Head of caudate nucleus (tissue), 42 donors: Measurements from ENCODE around the gene MYRIP.
"Not testable (repeated sequence)": the region's sequence is repeated elsewhere in the genome, so short reads cannot be mapped to it uniquely, and the experiment has no call there.

Experiments
- DNase-seq, 42 donors: peaks; one replicate each; pipeline versions ENCODE4 v3.0.0 to v3.0.0-alpha.2; 2020 to 2021; ENCODE audit warnings: mixed read lengths in 7 of 42
- intact Hi-C: fragments of 100-400 bp; cut with DNase I; formaldehyde crosslinking; loops from one replicate; pipeline ENCODE4 v1.15.0; 2022

Gene MYRIP

DNA sequence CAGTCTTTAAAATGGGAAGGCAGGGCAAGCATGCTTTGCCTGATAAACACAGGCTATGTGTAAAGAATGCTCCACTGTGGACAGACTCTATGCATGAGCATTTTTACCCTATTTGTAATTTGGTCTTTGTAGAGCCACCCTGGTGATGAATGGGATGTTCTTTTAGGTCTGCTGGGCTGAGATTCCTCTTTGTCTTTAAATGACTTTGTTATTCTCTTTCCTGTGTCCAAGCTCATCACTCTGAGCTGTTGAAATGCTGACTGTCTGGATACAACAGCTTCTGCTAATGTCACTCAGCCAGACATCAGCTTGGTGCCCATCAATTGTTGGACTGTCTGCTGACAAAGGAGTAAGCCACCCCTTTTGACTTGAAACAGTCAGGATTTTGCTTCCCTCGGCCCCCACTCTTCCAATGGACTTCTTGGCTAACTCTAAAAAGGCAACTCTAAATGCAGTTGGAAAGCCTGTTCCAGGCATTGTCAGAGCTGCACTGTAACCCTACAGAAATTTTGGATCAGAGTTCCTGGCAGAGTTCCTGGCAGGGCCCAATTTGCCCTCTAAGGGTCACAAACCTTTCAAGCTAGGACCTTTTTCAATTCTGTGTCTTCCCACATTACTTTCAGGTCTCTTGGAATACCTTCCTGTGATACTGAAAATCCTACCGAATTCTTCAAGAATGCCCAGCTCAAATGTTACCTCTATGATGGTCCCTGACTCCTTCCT, 459.6 kb downstream of the MYRIP start:
- DNase-seq = peak in 19 of 42 donors; percentile 2 to 60 (median 22)
- intact Hi-C loops = no loop called here

DNA sequence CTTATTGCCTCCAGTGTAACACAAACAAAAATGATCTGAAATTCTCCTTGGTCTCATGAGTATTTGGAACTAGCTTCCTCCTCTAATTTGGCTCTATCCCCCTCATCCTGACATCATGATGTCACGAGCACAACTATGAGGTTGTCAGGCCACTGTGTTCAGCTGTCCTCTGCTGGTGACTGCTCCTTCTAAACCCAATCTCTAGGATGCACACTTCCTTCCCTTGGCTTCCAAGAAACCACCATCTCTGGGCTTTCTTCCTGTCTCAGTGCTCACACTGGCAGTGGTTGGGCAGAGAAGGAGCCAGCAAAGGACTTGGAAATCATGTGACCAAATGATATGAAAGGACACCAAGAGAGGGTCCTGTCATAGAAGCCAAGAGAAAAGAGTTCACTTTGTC, 469.4 kb downstream of the MYRIP start:
- intact Hi-C loops = no loop called here
- no peak for DNase-seq

DNA sequence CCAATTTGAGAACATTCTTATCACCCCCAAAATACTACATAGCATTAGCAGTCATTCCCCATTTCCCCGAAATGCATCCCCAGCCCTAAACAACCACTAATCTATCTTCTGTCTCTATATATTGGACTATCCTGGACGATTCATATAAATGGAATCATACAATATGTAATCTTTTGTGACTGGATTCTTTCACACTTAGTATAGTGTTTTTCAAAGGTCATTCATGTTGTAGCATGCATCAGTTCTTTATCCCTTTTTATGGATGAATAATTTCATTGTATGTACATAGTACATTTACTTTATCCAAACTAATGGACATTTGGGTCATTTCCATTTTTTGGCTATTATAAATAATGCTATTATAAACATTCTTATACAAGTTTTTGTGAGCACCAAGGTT, 472.6 kb downstream of the MYRIP start:
- DNase-seq = no peak
- intact Hi-C loops = no loop called here

DNA sequence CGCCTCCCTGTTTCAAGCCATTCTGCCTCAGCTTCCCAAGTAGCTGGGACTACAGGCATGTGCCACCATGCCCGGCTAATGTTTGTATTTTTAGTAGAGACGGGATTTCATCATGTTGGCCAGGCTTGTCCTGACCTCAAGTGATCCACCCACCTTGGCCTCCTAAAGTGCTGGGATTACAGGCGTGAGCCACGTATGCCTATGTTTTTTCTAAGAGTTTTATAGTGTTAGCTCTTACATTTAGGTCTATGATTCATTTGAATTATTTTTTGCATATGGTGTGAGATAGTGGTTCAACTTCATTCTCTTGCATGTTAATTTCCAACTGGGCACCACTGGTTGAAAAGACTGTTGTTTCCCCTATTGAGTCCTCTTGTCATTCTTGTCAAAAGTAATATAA, 473.6 kb downstream of the MYRIP start:
- DNase-seq, intact Hi-C loops: not testable (repeated sequence)

DNA sequence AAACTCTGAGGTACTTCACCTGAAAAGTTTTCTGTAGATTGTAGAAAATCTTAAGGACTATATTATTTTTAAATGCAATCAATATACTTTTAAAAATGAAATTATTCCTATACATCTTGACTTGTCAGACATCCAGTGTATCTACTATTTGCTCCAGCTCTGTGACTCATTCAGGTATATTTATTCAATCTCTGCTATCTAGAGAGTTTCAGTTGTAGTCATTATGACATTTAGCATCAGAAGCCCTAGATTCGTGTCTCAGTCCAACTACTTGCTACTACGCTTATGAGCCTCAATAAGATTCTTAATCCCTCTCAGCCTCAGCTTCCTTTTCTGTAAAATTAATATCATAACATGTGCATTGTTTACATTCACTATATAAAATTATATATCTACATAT, 477.8 kb downstream of the MYRIP start:
- intact Hi-C loops = no loop called here
- DNase-seq = no peak

DNA sequence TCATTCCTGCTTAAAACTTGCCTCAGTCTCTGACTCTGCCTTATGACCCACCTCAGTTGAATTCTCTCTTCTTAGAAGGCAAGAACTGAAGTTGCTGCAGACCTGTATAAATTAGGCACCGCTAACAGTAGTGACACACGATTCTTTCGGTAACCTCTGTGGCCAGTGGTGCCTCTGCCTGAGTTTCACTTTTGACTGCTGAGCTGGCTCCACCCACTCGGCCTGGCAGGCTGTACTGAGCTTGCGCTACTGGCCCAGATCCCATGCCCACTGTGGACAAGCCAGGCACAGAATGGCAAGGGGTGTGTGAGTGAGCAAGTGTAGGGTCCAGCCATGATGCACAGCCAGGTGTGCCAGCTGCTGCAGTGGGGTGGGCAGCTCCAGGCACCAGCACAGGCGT, 481.0 kb downstream of the MYRIP start:
- no peak for DNase-seq
- intact Hi-C loops = no loop called here

DNA sequence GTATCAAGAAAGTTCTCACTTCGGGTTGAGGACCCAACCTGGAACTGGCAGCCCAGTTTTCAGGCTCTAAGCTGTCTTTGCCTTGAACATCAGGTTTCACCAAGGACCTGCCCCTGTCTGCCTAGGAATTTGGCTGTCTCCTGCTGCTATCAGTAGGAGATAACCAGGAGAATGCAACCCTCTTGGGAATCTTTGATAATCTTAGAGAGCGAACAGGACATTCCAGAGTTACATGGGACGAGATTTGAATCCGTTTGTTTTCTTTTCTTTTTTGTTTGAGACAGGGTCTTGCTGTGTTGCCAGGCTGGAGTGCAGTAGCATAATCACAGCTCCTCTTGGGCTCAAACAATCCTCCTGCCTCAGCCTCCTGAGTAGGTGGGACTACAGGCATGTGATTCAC, 482.1 kb downstream of the MYRIP start:
- intact Hi-C loops = no loop called here
- DNase-seq = no peak

DNA sequence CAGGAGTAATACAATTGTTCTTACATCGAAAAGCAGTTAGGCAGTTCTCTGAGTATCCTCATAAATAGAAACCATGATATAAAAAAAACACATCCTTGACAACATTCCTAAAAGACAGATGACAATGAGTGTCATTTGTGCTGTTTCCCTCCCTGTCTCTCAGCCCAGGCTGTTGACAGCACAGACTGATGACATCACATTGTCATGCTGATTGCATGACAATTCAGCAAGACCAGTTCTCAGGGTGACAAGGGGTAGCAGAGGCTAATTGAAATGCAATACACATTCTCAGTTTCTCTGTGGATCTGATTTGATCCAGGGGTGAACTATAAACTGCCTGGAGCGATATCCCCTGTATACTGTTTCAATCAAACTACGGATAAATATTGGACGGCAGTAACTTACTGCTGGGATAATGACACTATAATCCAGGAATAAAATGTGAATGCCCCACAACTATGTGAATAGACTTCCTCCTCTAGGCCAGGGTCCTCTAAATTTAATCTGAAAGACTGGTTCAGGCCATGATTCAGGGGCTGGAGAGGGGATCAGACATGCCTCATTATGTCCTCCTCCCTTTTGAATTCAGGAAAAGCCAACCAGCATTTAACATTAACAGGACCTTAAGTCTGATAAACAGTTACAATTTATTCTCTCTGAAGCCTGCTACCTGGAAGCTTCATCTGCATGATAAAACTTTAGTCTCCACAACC, 483.4 kb downstream of the MYRIP start:
- intact Hi-C loops = no loop called here
- peak in 28 of 42 donors; percentile 17 to 79 (median 50) for DNase-seq

DNA sequence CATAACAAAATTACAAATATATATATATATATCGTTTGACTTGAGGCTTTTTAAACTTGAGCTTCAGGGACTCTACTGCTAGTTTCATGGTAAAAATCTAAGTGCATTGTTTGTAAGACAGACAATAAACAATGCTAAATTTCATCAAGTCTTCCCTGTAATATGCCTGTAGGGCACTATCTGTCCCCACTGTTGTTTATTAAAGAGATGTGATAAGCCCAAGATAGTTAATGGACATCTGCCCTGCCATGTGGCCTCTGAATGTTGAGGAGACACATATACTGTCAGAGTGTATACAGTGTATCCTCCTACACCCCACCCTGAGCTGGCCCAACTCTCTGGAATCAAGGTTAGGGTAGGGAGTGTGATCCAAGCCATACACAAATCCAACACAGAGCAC, 485.0 kb downstream of the MYRIP start:
- intact Hi-C loops = no loop called here
- no peak for DNase-seq

DNA sequence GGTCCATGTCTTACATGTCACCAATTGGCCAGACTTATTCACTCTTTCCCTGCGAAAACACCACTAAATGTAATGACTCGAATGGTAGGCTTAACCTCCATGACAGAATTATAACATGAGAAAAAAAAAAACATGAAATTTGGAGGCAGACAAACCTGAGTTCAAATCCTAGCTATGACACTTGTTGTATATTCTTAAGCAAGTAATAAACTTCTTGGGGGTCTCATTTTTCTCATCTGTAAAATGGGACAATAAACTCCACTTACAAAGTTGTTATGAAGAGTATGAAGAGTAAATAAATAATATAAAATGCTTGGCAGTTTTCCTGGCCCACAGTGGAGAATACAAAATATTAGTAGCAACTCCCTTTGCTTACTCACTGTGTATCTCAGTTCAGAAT, 488.7 kb downstream of the MYRIP start:
- intact Hi-C loops = no loop called here
- DNase-seq = no peak

DNA sequence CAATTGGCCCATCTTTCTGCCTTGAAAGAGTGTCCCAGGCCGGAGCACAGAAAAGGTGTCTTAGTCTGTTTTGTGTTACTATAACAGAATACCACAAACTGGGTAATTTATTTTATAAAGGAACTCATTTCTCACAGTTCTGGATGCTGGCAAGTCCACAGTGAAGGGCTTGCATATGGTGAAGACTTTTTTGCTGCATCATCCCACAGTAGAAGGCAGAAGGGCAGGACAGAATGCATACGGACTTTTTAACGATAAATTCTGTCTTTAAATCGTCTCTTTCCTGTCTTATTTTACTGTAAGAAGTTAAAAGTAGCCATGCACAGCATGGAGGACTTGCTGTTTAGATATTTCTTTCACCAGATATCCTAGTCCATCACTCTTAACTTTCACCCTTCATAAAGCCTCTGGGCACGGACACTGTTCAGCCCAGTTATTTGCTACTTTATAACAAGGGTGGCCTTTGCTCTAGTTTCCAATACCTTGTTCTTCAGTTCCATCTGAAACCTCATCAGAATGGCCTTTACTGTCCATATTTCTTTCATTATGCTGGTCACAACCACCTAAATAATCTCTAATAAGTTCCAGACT, 489.8 kb downstream of the MYRIP start:
- intact Hi-C loops = no loop called here
- DNase-seq = no peak

DNA sequence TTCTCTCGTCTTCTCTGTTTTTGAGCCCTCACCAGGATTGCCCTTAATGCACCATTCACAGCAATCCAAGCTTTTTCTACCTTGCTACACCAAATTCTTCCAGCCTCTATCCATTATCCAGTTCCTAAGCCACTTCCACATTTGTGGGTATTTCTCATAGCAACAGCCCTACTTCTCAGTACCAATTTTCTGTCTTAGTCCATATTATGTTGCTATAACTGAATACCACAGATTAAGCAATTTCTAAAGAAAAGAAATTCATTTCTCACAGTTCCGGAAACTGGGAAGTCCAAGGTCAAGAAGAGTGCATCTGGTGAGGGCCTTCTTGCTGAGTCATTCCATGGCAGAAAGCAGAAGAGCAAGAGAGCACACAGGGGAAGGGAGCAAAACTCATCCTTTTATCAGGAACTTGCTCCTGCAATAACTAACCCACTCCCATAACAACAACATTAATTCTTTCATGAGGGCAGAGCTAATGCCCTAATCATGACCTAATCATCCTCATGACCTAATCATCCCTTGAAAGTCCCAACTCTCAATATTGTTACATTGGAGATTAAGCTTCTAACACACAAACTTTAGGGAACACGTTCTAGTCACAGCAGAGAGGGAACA, 490.4 kb downstream of the MYRIP start:
- DNase-seq = no peak
- intact Hi-C loops = no loop called here

DNA sequence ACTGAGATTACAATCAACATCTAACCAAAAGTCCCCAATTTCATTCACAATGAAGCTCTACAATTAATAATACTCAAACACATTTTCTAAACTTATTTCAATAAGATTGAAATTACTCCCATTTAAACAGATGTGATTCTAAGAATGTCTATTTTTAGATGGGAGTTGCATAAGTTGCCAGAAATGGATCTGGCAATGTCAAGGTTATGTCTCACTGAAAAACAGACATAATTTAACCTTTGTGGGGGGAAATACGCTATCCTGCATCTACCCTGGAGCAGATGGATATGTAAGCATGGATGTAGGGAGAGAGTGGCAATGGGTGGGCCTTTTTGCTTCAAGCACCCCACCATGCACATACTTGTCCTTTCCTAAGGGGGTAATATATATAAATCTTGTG, 493.4 kb downstream of the MYRIP start:
- intact Hi-C loops = no loop called here
- no peak for DNase-seq

DNA sequence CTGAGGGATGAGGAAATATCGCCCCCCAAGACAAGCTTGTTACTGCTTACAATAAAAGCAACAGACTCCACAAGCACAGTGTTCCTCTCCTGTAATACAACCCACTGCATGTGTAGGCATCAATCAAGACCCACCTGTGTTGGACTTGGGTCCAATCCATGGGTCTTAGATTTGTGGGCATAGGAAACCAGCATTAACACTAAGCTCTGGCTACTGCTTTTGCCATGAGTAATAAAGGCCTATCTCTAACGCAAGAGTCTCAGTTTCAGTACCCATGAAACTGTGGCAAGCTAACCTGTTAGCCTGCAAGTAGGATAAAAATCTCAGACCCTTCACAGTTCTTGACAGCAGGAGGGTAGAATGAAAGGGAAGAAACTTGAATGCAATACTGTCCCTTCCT, 494.9 kb downstream of the MYRIP start:
- intact Hi-C loops = no loop called here
- DNase-seq = no peak

DNA sequence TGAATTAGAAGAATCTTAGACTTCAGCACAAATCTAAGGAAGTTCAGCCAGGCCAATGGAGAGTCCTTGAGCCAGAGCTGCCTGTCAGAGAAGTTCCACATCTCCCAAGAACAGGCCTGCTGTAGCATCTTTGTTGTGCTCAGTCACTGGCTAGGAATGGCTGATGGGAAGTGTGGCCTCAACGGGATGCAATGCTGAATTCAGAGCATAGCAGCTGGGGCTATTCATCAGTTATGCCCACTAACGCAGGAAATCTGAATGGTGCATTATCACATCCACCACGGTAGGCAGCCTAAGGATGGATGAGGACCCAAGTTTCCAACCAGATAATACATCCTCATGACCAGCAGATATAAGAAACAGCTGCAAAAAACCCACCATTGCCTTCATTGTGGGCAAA, 496.9 kb downstream of the MYRIP start:
- DNase-seq = no peak
- intact Hi-C loops = no loop called here

DNA sequence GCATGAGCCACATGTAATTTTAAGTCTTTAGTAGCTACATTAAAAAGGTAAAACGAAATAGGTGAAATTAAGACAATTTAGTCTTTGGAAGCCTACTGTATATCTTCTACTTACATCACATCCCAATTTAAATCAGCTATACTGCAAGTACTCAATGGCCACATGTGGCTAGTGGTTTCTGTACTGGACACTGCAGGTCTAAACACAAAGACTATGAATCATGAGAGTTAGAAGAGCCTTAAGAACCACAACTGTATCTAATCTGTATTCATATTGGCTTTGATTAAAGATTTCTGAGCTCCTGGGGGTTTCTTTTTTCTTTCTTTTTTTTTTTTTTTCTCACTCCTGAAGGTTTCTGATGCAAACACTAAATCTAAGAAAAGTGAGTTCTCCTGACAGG, 497.8 kb downstream of the MYRIP start:
- intact Hi-C loops = no loop called here
- no peak for DNase-seq

DNA sequence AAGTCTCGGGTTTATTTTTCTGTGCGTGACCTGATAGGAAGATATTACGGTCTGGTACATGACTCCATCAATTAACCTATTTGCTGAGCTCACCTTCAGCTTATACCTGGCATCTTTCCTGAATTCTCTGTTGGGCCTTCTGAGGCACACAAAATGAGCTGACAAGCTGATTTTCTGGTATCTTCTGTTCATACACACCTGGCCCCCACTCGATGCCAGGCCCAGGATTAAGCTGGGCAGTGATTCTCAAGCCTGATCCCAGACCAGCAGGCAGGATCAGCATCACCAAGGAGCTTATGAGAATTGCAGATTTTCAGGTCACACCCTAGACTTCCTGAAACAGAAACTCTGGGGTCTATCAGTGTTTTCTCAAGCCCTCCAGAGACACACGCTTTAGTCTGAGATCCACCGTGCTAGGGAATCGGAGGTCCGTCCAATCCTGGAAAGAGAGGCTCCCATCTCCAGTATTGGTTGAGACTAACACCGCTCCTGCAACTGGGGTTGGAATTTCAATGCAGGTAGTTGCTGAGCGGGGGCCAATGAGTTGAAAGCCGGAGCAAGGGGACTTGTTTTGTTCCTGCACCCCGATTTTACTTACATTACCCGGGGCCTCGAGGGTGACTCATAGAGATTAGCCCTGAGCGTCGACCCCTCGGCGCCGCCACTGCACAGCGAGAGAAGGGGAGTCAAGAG, 499.5 kb downstream of the MYRIP start:
- intact Hi-C loops = no loop called here
- DNase-seq = peak in 6 of 42 donors; percentile 12 to 37 (median 22)

DNA sequence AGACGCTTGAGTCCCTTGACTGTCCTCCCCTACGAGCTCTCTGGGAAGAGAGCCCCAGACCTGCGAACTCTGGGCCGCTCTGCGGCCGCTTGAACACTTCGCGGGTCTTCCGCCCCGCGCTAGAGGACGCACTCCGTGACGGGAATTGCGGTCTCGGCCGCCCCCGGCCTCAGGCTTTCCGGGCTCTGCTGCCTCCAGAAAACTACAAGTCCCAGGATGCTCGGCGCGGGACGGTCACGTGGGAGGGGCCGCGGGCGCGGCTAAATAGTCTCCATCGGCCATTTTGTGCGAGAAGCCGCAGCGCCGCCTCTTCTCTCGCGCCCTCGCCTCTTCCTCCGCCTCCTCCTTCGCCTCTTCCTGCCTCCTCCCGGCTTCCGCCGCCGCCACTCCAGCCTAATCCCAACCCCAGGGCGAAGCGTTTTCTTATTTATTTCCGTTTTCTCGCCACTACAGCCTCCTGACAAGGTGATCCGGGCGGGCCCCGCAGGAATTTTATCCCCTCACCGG, 500.1 kb downstream of the MYRIP start, which contains the start of gene EIF1B:
Gene EIF1B (plus strand): TSS at position 290 of the 507 bp plus-strand sequence. CDS start 235 bp downstream, outside the sequence.
- intact Hi-C loops = no loop called here
- DNase-seq = peak; percentile 94 to 100 (median 98)
